GM18499 (cell line): ENCODE measurements around the gene NEURL4.

Experiments
- ATAC-seq: cut with Tn5 transposase; IDR thresholded peaks from one replicate; pipeline ENCODE4 v1.9.1; 2021; ENCODE audit warnings: moderate number of reproducible peaks; ENCODE audit not compliant: insufficient read depth, unreplicated experiment

NEURL4 gene

GRCh38 chr17:7307686-7308624 lies 21.2 kb downstream of the NEURL4 start:
- no peak for ATAC-seq

- ATAC-seq, result peak; percentile 56
Observed at GRCh38 chr17:7306911-7307685, 22.0 kb downstream of the NEURL4 start, which contains the start of gene EIF5A. Gene EIF5A, plus strand, starts transcription at chr17:7307628. Its CDS starts 2,008 bp downstream, at chr17:7309636.

GRCh38 chr17:7304179-7304578 lies 25.0 kb downstream of the NEURL4 start:
- no peak for ATAC-seq

GRCh38 chr17:7296189-7296861 lies 32.8 kb downstream of the NEURL4 start:
- ATAC-seq, result no peak

- ATAC-seq, result no peak
Observed at GRCh38 chr17:7295230-7296180, 33.6 kb downstream of the NEURL4 start.

- no peak for ATAC-seq
Observed at GRCh38 chr17:7294614-7295153, 34.5 kb downstream of the NEURL4 start, which contains the start of gene YBX2. Gene YBX2, minus strand, starts transcription at chr17:7294639. Its CDS starts 139 bp downstream, at chr17:7294500.

GRCh38 chr17:7293816-7294613 lies 35.1 kb downstream of the NEURL4 start:
- ATAC-seq, result no peak

GRCh38 chr17:7293159-7293558 lies 36.0 kb downstream of the NEURL4 start:
- no peak for ATAC-seq

GRCh38 chr17:7292729-7293128 lies 36.4 kb downstream of the NEURL4 start:
- no peak for ATAC-seq

GRCh38 chr17:7292194-7292593 lies 36.9 kb downstream of the NEURL4 start:
- no peak for ATAC-seq

GRCh38 chr17:7290685-7291084 lies 38.5 kb downstream of the NEURL4 start:
- ATAC-seq, result no peak

- no peak for ATAC-seq
Observed at GRCh38 chr17:7290166-7290565, 39.0 kb downstream of the NEURL4 start.

- ATAC-seq, result no peak
Observed at GRCh38 chr17:7289256-7290032, 39.7 kb downstream of the NEURL4 start.

GRCh38 chr17:7285679-7286078 lies 43.5 kb downstream of the NEURL4 start:
- ATAC-seq, result no peak

- no peak for ATAC-seq
Observed at GRCh38 chr17:7284911-7285310, 44.2 kb downstream of the NEURL4 start.

GRCh38 chr17:7283471-7284216 lies 45.5 kb downstream of the NEURL4 start:
- ATAC-seq, result no peak

GRCh38 chr17:7282752-7283321 lies 46.3 kb downstream of the NEURL4 start:
- ATAC-seq, result no peak
